Activated CD4-positive, alpha-beta memory T cell treated with anti-CD3 and anti-CD28 coated beads for 36 hours (primary cell): Measurements from ENCODE around the gene MICAL3. TPM values are rescaled to one million over a fixed set of nuclear protein-coding genes. Genes with fewer than 3 reads are reported as not detected.
"Not testable (repeated sequence)": the region's sequence is repeated elsewhere in the genome, so short reads cannot be mapped to it uniquely, and the experiment has no call there.

ENCODE experiments used
- CTCF ChIA-PET: fragments of 350-600 bp; sonication (Branson Sonifier 250); formaldehyde crosslinking; loops from one replicate; lab custom pipeline; 2021; ENCODE audit warnings: antibody characterized with exemption, inconsistent platforms; lab: Charles Lee
- POLR2A ChIA-PET: fragments of 350-600 bp; sonication (Branson Sonifier 250); formaldehyde crosslinking; loops from one replicate; lab custom pipeline; 2021; ENCODE audit warnings: antibody characterized with exemption; lab: Charles Lee
- DNase-seq: peaks from one replicate; pipeline ENCODE4 v3.0.0-alpha.2; 2020
- H3K27ac Mint-ChIP-seq: one replicate; pipeline ENCODE4 v1.8.0; 2021; ENCODE audit warnings: mixed read lengths
- H3K27me3 Mint-ChIP-seq: one replicate; pipeline ENCODE4 v1.8.0; 2021; ENCODE audit warnings: mixed read lengths
- H3K36me3 Mint-ChIP-seq: one replicate; pipeline ENCODE4 v1.8.0; 2021; ENCODE audit warnings: mixed read lengths
- H3K4me1 Mint-ChIP-seq: one replicate; pipeline ENCODE4 v1.8.0; 2021; ENCODE audit warnings: low read depth, mixed read lengths
- H3K4me3 Mint-ChIP-seq: one replicate; pipeline ENCODE4 v1.8.0; 2021; ENCODE audit warnings: mild to moderate bottlenecking, mixed read lengths
- H3K9me3 Mint-ChIP-seq: one replicate; pipeline ENCODE4 v1.8.0; 2021; ENCODE audit warnings: mixed read lengths
- intact Hi-C: fragments of 100-400 bp; cut with micrococcal nuclease; formaldehyde crosslinking; loops from one replicate; pipeline ENCODE4 v1.15.1; 2023
- total RNA-seq, 2 experiments: library from RNA; stranded (reverse); gene quantifications; one replicate each; pipeline ENCODE4 v1.2.3, GENCODE V29; 2021

The MICAL3 gene
- total RNA-seq, 2 experiments from 2014 or later: 29.7 to 37.2 TPM

DNA sequence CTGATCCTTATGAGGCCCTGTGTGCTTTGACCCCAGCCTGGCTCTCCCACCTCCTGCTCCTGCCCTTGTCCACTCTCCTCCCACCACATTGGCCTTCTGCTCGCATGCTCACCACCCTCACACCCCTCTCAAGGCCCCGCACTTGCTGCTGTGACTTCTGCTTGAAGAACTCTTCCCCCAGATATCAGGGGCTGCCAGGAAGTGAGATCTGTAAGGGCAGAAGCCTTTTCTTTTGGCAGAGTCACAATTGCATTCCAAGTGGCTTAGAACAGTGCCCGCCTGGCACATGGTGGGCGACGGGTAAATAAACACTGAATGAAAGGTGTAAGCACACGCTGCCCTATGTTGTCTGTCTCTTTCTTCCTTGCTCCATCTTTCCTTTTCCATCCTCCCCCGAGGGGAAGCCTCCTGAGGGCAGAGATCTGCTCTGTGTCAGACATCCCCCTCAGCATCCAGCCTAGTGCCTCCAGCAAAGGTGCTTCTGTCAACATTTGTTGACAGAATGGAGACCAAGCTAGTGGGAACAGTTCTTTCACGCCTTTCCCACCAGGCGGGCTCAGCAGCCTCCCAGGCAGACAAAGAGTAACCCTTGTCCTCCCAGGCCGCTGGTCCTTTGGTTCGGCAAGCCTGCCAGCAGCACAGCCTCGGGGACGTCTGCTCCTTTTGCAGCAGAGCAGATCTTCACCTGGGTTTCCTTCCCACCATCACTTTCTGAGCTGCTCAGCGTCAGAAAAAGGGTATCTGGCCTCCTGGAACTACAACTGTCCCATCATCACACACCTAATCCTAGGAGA lies 43.4 kb upstream of the MICAL3 start:
- intact Hi-C loops: no loop called here
- POLR2A ChIA-PET: no interaction called here
- H3K27ac Mint-ChIP-seq: no peak overlapping the region
- H3K9me3 Mint-ChIP-seq: no peaks in the 10 kb centered on the region
- no peak overlapping the region for H3K4me3 Mint-ChIP-seq
- H3K27me3 Mint-ChIP-seq: peaks cover 31% of the 10 kb centered on the region
- no peaks in the 10 kb centered on the region for H3K36me3 Mint-ChIP-seq
- no peak for DNase-seq
- no peaks in the 10 kb centered on the region for H3K4me1 Mint-ChIP-seq
- CTCF ChIA-PET: no interaction called here

DNA sequence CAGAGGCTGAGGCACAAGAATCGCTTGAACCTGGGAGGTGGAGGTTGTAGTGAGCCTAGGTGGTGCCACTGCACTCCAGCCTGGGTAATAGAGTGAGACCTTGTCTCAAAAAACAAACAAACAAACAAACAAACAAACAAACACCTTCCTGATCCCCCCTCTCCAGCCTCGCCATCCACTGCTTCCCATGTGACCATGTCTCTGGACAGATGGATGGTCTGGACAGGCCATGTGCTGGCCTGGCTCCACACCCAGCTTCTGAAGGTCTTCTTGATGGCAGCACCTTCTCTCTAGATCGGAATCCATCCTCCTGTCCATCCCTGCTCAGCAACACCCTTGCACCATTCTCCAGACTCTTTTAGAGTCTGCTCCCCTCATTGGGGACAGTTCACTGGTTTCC lies 42.8 kb upstream of the MICAL3 start:
- H3K4me3 Mint-ChIP-seq: no peak overlapping the region
- DNase-seq: no peak
- ChIA-PET POLR2A (no interaction called here), CTCF (no interaction called here)
- intact Hi-C loops: no loop called here
- peaks cover 31% of the 10 kb centered on the region for H3K27me3 Mint-ChIP-seq
- H3K9me3 Mint-ChIP-seq: no peaks in the 10 kb centered on the region
- H3K27ac Mint-ChIP-seq: no peak overlapping the region
- no peaks in the 10 kb centered on the region for H3K36me3 Mint-ChIP-seq
- no peaks in the 10 kb centered on the region for H3K4me1 Mint-ChIP-seq

DNA sequence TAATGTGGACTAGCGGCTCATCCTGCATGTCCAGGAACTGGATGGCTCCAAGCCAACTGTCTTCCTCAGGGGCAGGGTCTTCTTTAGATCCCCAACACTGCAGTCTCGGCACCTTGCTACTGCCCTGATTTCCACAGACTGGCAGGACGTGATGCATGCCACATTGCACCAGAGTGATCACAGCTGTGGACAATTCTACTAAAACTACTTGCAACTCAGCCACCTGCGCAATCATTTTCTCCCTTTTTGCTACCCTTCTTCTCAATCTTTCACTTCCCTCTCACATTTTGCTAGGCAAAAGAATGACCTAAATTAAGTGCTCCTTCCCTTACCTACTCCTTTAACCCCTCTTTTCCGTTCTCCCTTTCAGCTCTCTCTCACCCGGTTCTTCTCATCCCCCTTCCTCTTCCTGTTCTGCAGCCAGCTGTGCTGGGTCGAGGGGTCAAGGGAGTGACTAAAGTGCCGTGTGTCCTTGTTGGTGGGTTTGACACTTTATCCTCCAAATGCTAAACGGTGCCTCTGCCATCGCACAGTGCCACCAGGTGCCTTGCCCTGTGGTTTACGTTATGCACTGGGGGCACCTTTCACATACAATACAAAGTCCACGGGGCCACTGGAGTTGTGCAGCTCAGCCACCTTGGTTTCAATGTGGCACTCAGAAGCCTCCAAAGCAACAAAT lies 42.0 kb upstream of the MICAL3 start:
- Mint-ChIP-seq H3K4me1 (no peaks in the 10 kb centered on the region), H3K4me3 (no peak overlapping the region), H3K9me3 (no peaks in the 10 kb centered on the region), H3K36me3 (no peaks in the 10 kb centered on the region), H3K27ac (no peak overlapping the region), H3K27me3 (peaks cover 33% of the 10 kb centered on the region)
- POLR2A ChIA-PET: no interaction called here
- no peak for DNase-seq
- intact Hi-C loops: no loop called here
- CTCF ChIA-PET: no interaction called here

DNA sequence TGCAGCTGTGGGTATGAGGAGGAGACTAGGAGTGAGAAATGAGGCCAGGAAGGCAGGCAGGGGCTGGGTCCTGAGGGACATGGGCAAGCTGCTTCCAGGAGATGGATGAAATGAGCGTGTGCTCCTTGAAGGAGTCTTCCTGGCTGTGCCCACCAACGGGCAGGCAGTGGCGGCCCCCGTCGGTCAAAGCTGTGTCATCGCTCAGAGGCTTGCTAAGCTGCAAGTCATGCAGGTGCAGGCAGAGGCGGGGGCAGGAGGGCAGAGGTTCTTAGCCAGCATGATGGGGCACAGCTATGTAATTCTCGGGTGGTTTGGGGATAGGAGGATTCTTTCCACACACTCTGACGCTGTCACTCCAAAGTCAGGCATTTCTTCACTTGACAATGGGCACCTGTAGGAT lies 40.9 kb upstream of the MICAL3 start:
- H3K4me3 Mint-ChIP-seq: no peak overlapping the region
- peaks cover 34% of the 10 kb centered on the region for H3K27me3 Mint-ChIP-seq
- CTCF ChIA-PET: interaction anchor here (0.8 to 1.1 kb wide), 2 partner anchors 9 to 11 kb away, joined by 3 to 4 read pairs; no protein-coding TSS in a partner anchor

DNA sequence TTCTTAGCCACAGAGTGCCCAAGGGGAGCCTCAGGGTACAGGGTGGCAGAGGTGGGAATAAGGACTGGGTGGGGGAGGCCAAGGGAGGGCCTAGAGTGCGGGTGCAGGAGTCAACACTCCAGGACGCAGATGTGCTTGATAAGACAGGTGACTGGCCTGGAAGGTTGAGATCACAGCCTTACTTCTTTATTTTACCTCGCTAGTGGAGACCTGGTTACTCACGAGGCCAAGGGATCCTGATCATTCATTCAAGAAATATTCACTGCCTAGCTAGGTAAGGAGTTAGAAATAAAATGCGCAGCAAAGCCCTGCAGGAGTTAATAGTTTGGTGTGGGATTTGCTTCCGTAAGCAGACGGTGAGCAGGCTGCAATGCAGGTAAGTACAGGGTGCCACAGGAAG lies 40.3 kb upstream of the MICAL3 start:
- ChIA-PET CTCF (interaction anchor here (0.8 to 1.1 kb wide), 2 partner anchors 10 to 12 kb away, joined by 3 to 4 read pairs; no protein-coding TSS in a partner anchor), POLR2A (no interaction called here)
- H3K9me3 Mint-ChIP-seq: no peaks in the 10 kb centered on the region
- intact Hi-C loops: no loop called here
- DNase-seq: no peak
- H3K36me3 Mint-ChIP-seq: no peaks in the 10 kb centered on the region
- H3K27me3 Mint-ChIP-seq: peaks cover 34% of the 10 kb centered on the region
- H3K4me1 Mint-ChIP-seq: no peaks in the 10 kb centered on the region
- no peak overlapping the region for H3K4me3 Mint-ChIP-seq
- H3K27ac Mint-ChIP-seq: no peak overlapping the region

More for the DNA sequence above, 40.9 kb upstream of the MICAL3 start:
- Mint-ChIP-seq H3K36me3 (no peaks in the 10 kb centered on the region), H3K27ac (no peak overlapping the region), H3K4me1 (no peaks in the 10 kb centered on the region), H3K9me3 (no peaks in the 10 kb centered on the region)
- POLR2A ChIA-PET: no interaction called here
- intact Hi-C loops: no loop called here
- DNase-seq: no peak

DNA sequence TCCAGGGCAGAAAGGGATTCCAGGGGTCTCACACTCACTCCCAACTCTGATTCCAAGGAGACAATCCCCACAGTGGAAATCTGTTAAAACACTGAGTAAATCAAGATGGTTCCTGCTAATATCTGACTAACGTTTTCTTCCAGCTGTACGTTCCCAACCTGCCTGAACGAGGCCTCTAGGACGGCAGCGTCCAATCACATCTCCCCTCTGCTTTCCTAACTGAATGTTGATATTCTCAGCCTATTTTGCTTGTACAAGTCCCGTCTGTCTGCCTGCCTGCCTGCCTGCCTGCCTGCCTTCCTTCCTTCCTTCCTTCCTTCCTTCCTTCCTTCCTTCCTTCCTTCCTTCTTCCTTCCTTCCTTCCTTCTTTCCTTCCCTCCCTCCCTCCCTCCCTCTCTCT lies 39.4 kb upstream of the MICAL3 start:
- H3K36me3 Mint-ChIP-seq, intact Hi-C loops, DNase-seq, H3K9me3 Mint-ChIP-seq, H3K27ac Mint-ChIP-seq, H3K4me3 Mint-ChIP-seq, H3K4me1 Mint-ChIP-seq: not testable (repeated sequence)
- ChIA-PET POLR2A (interaction anchor here (0.7 kb wide), 1 partner anchor 350 kb away, joined by 3 read pairs; no protein-coding TSS in a partner anchor), CTCF (interaction anchor here (0.7 to 1.9 kb wide), 3 partner anchors 8 to 278 kb away, joined by 3 to 8 read pairs (median 4); partner anchors contain the start of gene PEX26)
- peaks cover 37% of the 10 kb centered on the region for H3K27me3 Mint-ChIP-seq

DNA sequence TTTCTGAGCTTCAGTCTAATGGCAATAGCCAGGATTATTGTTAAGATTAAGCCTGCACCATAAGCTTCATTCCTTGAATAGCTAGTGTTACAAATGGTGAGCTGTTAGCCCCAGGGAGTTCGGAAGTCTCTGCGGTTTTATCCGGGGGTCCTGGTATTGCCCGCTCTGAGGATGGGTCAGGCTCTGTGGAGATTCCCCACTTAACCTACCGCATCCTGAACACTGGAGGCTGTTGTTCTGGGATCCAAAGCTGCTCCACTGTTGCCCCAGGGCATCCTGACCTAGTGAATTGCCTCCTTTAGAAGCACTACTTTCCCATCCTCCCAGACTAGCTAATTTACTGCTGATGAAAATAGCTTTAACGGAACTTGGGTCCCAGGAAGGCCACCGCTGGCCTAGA lies 38.9 kb upstream of the MICAL3 start:
- ChIA-PET CTCF (interaction anchor here (0.7 to 1.9 kb wide), 4 partner anchors 8 to 277 kb away, joined by 3 to 8 read pairs (median 4); partner anchors contain the start of gene PEX26), POLR2A (interaction anchor here (0.7 kb wide), 1 partner anchor 350 kb away, joined by 3 read pairs; no protein-coding TSS in a partner anchor)
- Mint-ChIP-seq H3K27ac (no peak overlapping the region), H3K9me3 (no peaks in the 10 kb centered on the region), H3K4me3 (no peak overlapping the region), H3K4me1 (no peaks in the 10 kb centered on the region), H3K36me3 (no peaks in the 10 kb centered on the region), H3K27me3 (peaks cover 37% of the 10 kb centered on the region)
- no peak for DNase-seq
- intact Hi-C loops: no loop called here

DNA sequence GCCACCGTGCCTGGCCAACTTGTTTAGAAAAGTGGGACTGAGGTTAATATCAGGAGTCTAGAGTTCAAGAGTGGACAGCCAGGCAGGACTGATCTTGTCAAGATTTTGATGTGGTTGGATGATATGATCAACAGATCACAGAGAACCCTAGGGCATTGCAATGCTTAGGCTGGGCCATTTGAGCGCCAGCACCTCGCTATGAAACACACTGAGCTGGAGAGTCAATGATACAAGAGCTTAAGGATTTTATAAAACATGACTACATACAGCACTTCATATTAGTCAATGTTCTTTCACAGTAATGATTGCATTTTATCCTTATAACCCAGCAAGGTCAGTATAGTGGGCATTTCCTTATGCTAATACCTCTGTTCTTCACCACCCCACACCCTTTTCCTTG lies 38.1 kb upstream of the MICAL3 start:
- H3K4me1 Mint-ChIP-seq: no peaks in the 10 kb centered on the region
- POLR2A ChIA-PET: no interaction called here
- H3K9me3 Mint-ChIP-seq: no peaks in the 10 kb centered on the region
- no peak overlapping the region for H3K27ac Mint-ChIP-seq
- H3K4me3 Mint-ChIP-seq: no peak overlapping the region
- CTCF ChIA-PET: interaction anchor here (1.2 to 1.9 kb wide), 3 partner anchors 9 to 276 kb away, joined by 3 to 8 read pairs (median 4); no protein-coding TSS in a partner anchor
- no peaks in the 10 kb centered on the region for H3K36me3 Mint-ChIP-seq
- peaks cover 32% of the 10 kb centered on the region for H3K27me3 Mint-ChIP-seq
- no peak for DNase-seq
- intact Hi-C loops: no loop called here

DNA sequence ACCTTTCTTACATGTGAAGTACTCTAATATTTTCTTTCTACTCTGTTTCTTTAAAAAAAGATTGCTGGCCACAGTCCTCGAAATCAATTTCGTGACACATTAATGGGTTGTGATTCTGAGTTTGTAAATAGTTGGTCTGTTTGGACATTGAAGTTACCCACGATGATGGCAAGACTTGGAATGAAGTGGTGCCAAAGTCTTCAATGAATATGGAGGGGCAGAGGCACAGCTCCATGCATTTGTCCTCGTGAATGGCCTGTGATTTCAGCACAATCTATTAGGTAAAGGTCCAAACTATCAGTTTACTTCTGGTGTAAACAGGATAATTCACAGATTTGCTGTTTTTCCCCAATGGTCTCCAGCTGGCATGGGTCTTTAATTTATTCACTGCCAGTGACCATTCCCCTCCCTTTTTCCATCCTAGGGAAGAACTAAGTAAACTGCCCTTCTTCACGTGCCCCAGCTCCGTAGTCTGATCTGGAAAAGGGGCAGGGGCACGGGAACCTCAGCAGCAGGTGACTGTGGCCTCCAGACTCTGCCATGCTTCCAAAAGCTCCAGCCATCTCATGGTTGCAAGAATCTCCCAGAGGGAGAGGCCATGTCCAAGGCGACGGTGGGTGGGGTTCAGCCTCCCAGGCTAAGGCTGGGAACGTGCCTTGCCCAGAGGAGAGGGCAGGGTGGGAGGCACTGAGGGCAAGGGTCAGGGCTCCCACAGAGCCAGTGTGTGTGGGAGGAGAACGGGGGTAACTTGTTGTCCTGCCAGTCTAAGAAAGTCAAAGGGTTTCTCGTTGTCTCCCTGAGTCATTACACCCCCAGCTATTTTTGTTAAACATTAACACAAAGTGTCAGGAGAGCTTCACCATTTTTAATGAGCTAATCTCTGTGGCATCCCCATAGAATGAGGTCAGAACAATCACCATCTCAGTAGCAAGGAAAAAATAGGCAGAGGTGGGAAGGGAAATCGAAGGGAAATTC lies 36.6 kb upstream of the MICAL3 start:
- no peak for DNase-seq
- no peaks in the 10 kb centered on the region for H3K9me3 Mint-ChIP-seq
- intact Hi-C loops: no loop called here
- no peak overlapping the region for H3K27ac Mint-ChIP-seq
- no peak overlapping the region for H3K4me3 Mint-ChIP-seq
- H3K4me1 Mint-ChIP-seq: peaks cover 4% of the 10 kb centered on the region
- ChIA-PET CTCF (no interaction called here), POLR2A (no interaction called here)
- no peaks in the 10 kb centered on the region for H3K36me3 Mint-ChIP-seq
- H3K27me3 Mint-ChIP-seq: peaks cover 23% of the 10 kb centered on the region

DNA sequence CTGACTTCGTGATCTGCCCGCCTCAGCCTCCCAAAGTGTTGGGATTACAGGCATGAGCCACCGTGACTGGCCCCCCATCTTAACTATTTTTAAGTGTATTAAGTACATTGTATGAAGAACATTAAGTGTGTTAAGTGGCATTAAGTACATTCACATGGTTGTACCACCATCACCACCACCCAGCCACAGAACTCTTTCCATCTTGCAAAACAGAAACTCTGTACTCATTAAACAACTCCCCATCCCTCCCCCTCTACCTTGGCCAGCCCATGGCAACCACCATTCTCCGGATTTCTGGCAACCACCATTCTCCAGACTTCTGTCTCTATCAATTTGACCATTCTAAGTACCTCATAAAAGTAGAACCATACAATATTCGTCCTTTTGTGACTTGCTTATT lies 35.6 kb upstream of the MICAL3 start:
- Mint-ChIP-seq H3K4me1 (peaks cover 4% of the 10 kb centered on the region), H3K27ac (no peak overlapping the region), H3K9me3 (no peaks in the 10 kb centered on the region), H3K27me3 (peaks cover 13% of the 10 kb centered on the region), H3K4me3 (no peak overlapping the region), H3K36me3 (no peaks in the 10 kb centered on the region)
- ChIA-PET POLR2A (no interaction called here), CTCF (interaction anchor here (2.2 kb wide), 1 partner anchor 16 kb away, joined by 6 read pairs; no protein-coding TSS in a partner anchor)
- intact Hi-C loops: no loop called here
- no peak for DNase-seq

DNA sequence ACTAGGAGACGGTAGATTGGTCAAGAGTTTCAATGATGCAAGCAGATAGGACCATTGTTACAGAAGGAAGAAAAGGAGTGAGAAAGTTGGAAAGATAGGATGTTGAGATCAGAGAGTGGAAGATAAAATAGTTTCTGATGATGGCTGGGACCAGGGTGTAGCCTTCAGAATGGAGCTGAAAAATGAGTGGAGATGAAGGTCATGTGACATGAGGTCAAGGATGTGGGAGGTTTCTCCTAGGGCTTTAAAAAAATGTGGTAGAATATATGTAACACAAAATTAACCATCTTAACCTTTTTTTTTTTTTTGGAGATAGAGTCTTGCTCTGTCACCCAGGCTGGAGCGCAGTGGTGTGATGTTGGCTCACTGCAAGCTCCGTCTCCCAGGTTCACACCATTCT lies 35.1 kb upstream of the MICAL3 start:
- CTCF ChIA-PET: interaction anchor here (2.2 kb wide), 1 partner anchor 17 kb away, joined by 6 read pairs; no protein-coding TSS in a partner anchor
- no peaks in the 10 kb centered on the region for H3K36me3 Mint-ChIP-seq
- peaks cover 8% of the 10 kb centered on the region for H3K27me3 Mint-ChIP-seq
- no peak overlapping the region for H3K27ac Mint-ChIP-seq
- no peak overlapping the region for H3K4me3 Mint-ChIP-seq
- intact Hi-C loops: no loop called here
- POLR2A ChIA-PET: no interaction called here
- no peak for DNase-seq
- H3K9me3 Mint-ChIP-seq: no peaks in the 10 kb centered on the region
- peaks cover 4% of the 10 kb centered on the region for H3K4me1 Mint-ChIP-seq
